Activated naive CD4-positive, alpha-beta T cell treated with anti-CD3 and anti-CD28 coated beads for 36 hours (primary cell): ENCODE results near the gene RAPGEF1. TPM values are rescaled to one million over a fixed set of nuclear protein-coding genes. Genes with fewer than 3 reads are reported as not detected.
"Not testable (repeated sequence)": the region's sequence is repeated elsewhere in the genome, so short reads cannot be mapped to it uniquely, and the experiment has no call there.

ENCODE experiments used
- CTCF ChIA-PET: fragments of 350-600 bp; sonication (Branson Sonifier 250); formaldehyde crosslinking; loops from one replicate; lab custom pipeline; 2021; ENCODE audit warnings: antibody characterized with exemption; lab: Charles Lee
- DNase-seq: peaks from one replicate; pipeline ENCODE4 v3.0.0-alpha.2; 2020
- H3K27ac Mint-ChIP-seq: one replicate; pipeline ENCODE4 v1.8.0; 2021; ENCODE audit warnings: mild to moderate bottlenecking, mixed read lengths
- H3K27me3 Mint-ChIP-seq: one replicate; pipeline ENCODE4 v1.8.0; 2021; ENCODE audit warnings: low read depth, mixed read lengths
- H3K36me3 Mint-ChIP-seq: one replicate; pipeline ENCODE4 v1.8.0; 2021; ENCODE audit warnings: low read depth, mixed read lengths
- H3K4me1 Mint-ChIP-seq: one replicate; pipeline ENCODE4 v1.8.0; 2021; ENCODE audit warnings: low read depth, mixed read lengths
- H3K4me3 Mint-ChIP-seq: one replicate; pipeline ENCODE4 v1.8.0; 2021; ENCODE audit warnings: mild to moderate bottlenecking, moderate library complexity, mixed read lengths
- H3K9me3 Mint-ChIP-seq: one replicate; pipeline ENCODE4 v1.8.0; 2021; ENCODE audit warnings: mixed read lengths
- intact Hi-C: fragments of 100-400 bp; cut with micrococcal nuclease; formaldehyde crosslinking; loops from one replicate; pipeline ENCODE4 v1.15.1; 2023
- total RNA-seq, 2 experiments: library from RNA; stranded (reverse); gene quantifications; one replicate each; pipeline ENCODE4 v1.2.3, GENCODE V29; 2021

The RAPGEF1 gene
- total RNA-seq, 2 experiments from 2014 or later, result 55.9 to 59.9 TPM

DNA sequence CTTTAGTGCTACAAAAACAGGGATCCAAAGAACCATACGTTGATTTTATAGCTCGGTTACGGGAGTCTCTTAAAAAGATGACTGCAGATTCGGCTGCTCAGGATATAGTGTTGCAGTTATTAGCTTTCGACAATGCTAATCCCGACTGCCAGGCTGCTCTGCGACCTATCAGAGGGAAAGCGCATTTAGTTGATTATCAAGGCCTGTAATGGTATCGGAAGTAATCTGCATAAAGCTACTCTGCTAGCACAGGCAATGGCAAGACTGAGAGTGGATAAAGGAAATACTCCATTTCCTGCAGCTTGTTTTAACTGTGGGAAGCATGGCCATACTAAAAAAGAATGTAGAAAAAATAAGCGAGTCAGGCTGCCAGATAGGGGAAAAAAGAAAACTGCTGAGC, 58.0 kb downstream of the RAPGEF1 start:
- intact Hi-C loops, H3K27me3 Mint-ChIP-seq, H3K36me3 Mint-ChIP-seq, H3K27ac Mint-ChIP-seq, DNase-seq, H3K4me3 Mint-ChIP-seq, H3K9me3 Mint-ChIP-seq: not testable (repeated sequence)
- CTCF ChIA-PET, result interaction anchor here (0.7 to 1.2 kb wide), 3 partner anchors 10 to 521 kb away, joined by 3 read pairs; no protein-coding TSS in a partner anchor
- peaks cover 52% of the 10 kb centered on the region for H3K4me1 Mint-ChIP-seq

DNA sequence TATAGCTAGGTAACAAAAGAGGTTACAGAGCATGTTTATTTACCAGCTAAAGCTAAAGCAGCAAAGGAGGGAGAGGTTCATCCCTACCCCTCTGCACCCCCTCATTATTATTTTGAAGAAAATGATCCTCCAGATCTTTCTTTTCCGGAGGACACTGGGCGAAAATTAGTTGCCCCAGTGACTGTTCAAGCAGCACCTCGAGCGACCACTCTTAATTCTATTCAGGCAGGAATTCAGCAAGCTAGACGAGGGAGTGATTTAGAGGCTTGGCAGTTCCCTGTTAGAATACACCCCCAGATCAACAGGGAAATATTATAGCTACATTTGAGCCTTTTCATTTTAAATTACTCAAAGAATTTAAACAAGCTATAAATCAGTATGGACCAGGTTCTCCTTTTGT, 58.8 kb downstream of the RAPGEF1 start:
- DNase-seq, intact Hi-C loops, H3K27me3 Mint-ChIP-seq, H3K36me3 Mint-ChIP-seq, H3K4me3 Mint-ChIP-seq, H3K27ac Mint-ChIP-seq, H3K9me3 Mint-ChIP-seq: not testable (repeated sequence)
- CTCF ChIA-PET, result interaction anchor here (0.8 to 1.2 kb wide), 3 partner anchors 9 to 17 kb away, joined by 3 read pairs; no protein-coding TSS in a partner anchor
- H3K4me1 Mint-ChIP-seq, result peaks cover 56% of the 10 kb centered on the region

DNA sequence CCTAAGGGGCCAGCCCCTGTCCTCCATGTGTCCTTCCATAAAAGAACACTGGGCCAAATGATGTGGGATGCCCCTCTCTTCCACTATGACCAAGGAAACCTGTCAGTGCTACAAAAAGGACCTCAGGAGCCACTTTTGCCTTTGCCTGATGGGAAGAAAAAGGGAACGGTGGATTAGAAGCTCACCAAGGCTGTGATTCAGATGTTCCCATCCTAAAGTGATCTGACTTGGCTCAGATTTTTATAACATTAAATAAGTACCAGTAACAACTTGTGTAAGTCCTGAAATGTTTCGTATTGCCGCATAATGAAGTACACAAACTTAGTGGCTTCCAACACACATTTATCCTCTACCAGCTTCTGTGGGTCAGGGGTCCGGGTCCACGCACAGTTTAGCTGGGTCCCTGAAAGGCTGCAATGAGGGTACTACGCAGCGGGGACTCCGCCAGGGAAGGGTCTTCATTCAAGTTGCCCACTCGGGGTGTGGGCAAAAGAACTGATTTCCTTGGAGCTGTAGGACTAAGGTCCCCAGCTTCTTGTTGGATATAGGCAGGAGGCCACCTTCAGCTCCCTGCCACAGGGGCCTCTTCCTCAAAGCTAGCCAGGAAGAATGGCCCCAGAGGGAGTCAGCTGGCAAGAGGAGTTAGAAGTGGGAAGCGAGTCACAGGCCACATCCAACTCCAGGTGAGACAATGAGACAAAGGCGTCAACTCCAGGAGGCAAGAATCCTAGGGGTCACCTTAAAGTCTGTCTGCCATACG, 60.4 kb downstream of the RAPGEF1 start:
- peaks cover 2% of the 10 kb centered on the region for H3K36me3 Mint-ChIP-seq
- CTCF ChIA-PET, result interaction anchor here (0.9 to 3.4 kb wide), 5 partner anchors 11 to 53 kb away, joined by 3 to 10 read pairs (median 3); no protein-coding TSS in a partner anchor
- H3K27me3 Mint-ChIP-seq, result no peaks in the 10 kb centered on the region
- H3K9me3 Mint-ChIP-seq, result no peaks in the 10 kb centered on the region
- H3K27ac Mint-ChIP-seq, result no peak overlapping the region
- no peak overlapping the region for H3K4me3 Mint-ChIP-seq
- H3K4me1 Mint-ChIP-seq, result peaks cover 67% of the 10 kb centered on the region
- intact Hi-C loops, result loop anchor here (2.0 kb wide), 1 partner anchor 29 kb away; no protein-coding TSS in a partner anchor
- no peak for DNase-seq

DNA sequence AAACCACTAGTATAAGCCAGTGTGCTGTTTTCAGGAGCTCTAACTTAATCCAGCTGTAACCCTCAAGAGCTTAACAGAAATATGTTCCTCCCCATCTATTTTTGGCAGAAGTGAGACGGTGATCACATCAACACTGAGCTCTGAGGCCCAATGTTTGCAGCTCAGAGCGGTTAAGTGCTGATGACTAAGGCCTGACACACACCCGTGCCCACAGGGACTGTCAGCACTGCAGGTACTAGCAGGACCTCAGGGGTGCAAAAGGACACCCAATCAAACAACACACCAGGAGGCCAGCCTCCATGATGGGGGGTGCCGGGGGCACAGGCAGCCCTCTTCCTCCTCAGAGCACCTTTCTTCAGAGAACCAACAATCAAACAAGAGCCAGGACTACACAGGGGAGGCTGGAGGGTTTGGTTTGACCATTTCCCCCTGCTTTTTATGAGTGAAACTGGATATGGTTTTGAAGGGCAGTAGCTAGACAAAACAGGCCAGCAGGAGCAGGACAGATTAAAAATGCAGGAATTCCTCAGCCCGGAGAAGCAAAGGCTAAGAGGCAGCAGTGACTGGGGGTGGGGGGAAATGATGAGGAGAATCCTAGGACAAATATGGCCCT, 61.3 kb downstream of the RAPGEF1 start:
- Mint-ChIP-seq H3K27ac (peak overlapping the region; percentile 93), H3K4me1 (peaks cover 67% of the 10 kb centered on the region), H3K36me3 (peaks cover 3% of the 10 kb centered on the region), H3K27me3 (no peaks in the 10 kb centered on the region), H3K4me3 (peak overlapping the region; percentile 55), H3K9me3 (no peaks in the 10 kb centered on the region)
- intact Hi-C loops, result loop anchor here (1.0 to 2.0 kb wide), 4 partner anchors 10 to 51 kb away; no protein-coding TSS in a partner anchor
- CTCF ChIA-PET, result interaction anchor here (0.8 to 3.4 kb wide), 7 partner anchors 10 to 61 kb away, joined by 3 to 18 read pairs (median 4); partner anchors contain the start of gene RAPGEF1
- DNase-seq, result peak; percentile 92

DNA sequence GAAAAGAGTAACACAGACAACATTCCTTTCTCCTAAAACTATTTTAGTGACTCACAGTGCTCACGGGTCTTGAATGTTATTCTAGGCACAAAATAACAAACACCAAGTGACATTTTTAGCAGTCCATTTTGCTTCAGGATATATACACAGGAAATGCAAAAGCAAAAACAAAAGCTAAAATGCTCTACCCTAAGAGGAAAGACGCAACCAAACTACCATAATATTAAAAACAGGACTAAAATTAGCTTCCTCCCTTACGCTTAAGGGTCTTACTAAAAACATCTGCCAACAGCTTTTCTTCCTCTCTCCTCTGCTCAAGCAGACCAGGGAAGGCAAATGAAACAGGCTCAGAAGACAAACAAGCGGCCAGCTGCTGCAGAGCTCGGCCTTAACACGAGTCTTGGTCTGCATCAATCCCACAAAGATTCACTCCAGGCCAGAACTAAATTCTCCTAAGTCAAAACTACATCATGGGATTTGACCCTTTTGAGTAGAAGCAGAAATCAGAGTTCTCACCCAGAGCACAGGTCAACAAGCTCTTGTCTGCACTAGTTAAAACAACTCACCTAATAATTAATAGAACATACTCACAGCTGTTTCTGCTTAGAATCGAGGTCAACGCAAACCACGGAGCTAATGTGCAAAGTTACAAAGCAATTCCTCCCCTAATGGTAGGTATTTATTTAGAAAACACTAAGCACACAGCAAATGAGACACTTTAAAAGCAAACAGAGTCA, 62.3 kb downstream of the RAPGEF1 start:
- intact Hi-C loops, result loop anchor here (1.0 to 2.0 kb wide), 4 partner anchors 9 to 52 kb away; no protein-coding TSS in a partner anchor
- H3K4me3 Mint-ChIP-seq, result peak overlapping the region; percentile 14
- CTCF ChIA-PET, result interaction anchor here (1.1 to 3.4 kb wide), 7 partner anchors 9 to 62 kb away, joined by 3 to 18 read pairs (median 4); partner anchors contain the start of gene RAPGEF1
- H3K4me1 Mint-ChIP-seq, result peaks cover 72% of the 10 kb centered on the region
- H3K27me3 Mint-ChIP-seq, result no peaks in the 10 kb centered on the region
- peak overlapping the region; percentile 93 for H3K27ac Mint-ChIP-seq
- H3K9me3 Mint-ChIP-seq, result no peaks in the 10 kb centered on the region
- no peak for DNase-seq
- peaks cover 3% of the 10 kb centered on the region for H3K36me3 Mint-ChIP-seq

DNA sequence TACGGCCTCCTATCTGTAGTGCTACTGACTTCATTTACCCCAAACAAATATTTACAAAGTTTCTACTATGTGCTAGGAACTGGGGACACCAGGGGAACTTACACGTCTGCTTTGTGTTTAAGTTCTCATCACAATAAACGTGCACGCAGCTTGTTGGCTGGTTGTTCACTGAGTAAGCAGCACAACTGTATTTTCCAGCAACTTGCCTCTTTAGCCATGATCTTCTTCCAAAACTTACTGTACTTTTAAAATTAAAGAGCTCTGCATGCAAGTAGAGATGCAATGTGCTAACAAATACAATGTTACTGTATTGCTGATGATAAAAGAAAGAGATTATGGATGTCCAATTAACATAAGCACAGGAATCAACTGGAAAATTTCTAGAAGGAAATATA, 62.8 kb downstream of the RAPGEF1 start:
- Mint-ChIP-seq H3K36me3 (peaks cover 3% of the 10 kb centered on the region), H3K27ac (no peak overlapping the region), H3K4me1 (peaks cover 74% of the 10 kb centered on the region), H3K9me3 (no peaks in the 10 kb centered on the region), H3K4me3 (no peak overlapping the region), H3K27me3 (no peaks in the 10 kb centered on the region)
- no peak for DNase-seq
- CTCF ChIA-PET, result interaction anchor here (1.1 to 3.4 kb wide), 5 partner anchors 9 to 62 kb away, joined by 3 to 18 read pairs (median 4); partner anchors contain the start of gene RAPGEF1
- intact Hi-C loops, result no loop called here

DNA sequence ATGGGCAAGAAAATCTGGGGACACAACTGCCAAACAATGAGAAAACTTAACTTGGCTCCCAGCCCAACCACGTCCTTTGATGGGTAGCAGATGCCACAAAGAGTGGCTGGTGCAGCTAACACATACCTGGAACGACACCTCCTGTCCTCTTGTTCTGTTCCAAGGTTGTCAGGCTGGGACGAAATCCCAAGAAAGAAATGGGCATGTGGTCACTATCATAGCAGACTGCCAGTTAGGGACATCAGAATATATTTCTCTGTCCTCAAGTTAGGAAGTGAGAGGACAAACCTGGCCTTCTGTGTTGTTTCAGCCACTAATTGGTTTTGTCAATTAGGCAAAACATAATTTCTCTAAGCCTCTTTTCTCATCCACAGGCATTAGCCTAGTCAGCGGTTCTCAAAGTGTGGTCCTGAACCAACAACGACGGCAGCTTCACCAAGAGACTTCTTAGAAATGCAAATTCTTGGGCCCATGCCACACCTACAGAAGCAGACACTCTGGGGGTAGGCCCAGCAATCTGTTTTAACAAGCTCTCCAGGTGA, 63.4 kb downstream of the RAPGEF1 start:
- intact Hi-C loops, result no loop called here
- CTCF ChIA-PET, result interaction anchor here (1.3 to 3.4 kb wide), 4 partner anchors 9 to 63 kb away, joined by 4 to 18 read pairs (median 7); partner anchors contain the start of gene RAPGEF1
- Mint-ChIP-seq H3K27me3 (no peaks in the 10 kb centered on the region), H3K27ac (no peak overlapping the region), H3K4me1 (peaks cover 79% of the 10 kb centered on the region), H3K4me3 (no peak overlapping the region), H3K36me3 (peaks cover 3% of the 10 kb centered on the region), H3K9me3 (no peaks in the 10 kb centered on the region)
- DNase-seq, result peak; percentile 70

DNA sequence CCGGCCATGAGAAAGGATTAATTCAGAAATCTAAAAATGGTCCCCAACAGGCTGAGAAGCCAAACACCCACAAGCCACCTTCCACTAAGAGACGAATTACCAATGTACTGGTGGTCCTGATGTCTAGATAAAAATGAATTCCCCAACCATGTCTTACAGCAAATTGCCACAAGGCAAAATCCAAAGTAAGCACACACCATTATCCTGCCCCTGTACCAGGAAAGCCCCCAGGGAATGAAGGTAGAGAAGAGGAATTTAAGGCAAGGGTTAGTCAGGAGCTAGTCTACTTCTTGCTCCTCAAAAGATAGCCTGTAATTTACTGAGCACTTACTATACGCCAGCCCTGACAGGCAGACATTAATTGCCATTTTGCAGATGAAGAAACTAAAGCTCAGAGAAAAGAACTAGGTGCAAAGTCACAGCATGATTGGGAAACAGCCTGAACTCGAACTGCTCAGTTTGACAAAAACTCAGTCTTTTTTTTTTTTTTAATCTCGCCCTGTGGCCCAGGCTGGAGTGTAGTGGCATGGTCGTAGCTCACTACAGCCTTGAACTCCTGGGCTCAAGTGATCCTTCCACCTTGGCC, 64.3 kb downstream of the RAPGEF1 start:
- peaks cover 3% of the 10 kb centered on the region for H3K36me3 Mint-ChIP-seq
- H3K27me3 Mint-ChIP-seq, result no peaks in the 10 kb centered on the region
- H3K4me3 Mint-ChIP-seq, result no peak overlapping the region
- intact Hi-C loops, result no loop called here
- no peaks in the 10 kb centered on the region for H3K9me3 Mint-ChIP-seq
- peaks cover 85% of the 10 kb centered on the region for H3K4me1 Mint-ChIP-seq
- DNase-seq, result no peak
- H3K27ac Mint-ChIP-seq, result no peak overlapping the region
- CTCF ChIA-PET, result interaction anchor here (0.6 to 1.0 kb wide), 2 partner anchors 8 to 22 kb away, joined by 4 to 5 read pairs; no protein-coding TSS in a partner anchor

DNA sequence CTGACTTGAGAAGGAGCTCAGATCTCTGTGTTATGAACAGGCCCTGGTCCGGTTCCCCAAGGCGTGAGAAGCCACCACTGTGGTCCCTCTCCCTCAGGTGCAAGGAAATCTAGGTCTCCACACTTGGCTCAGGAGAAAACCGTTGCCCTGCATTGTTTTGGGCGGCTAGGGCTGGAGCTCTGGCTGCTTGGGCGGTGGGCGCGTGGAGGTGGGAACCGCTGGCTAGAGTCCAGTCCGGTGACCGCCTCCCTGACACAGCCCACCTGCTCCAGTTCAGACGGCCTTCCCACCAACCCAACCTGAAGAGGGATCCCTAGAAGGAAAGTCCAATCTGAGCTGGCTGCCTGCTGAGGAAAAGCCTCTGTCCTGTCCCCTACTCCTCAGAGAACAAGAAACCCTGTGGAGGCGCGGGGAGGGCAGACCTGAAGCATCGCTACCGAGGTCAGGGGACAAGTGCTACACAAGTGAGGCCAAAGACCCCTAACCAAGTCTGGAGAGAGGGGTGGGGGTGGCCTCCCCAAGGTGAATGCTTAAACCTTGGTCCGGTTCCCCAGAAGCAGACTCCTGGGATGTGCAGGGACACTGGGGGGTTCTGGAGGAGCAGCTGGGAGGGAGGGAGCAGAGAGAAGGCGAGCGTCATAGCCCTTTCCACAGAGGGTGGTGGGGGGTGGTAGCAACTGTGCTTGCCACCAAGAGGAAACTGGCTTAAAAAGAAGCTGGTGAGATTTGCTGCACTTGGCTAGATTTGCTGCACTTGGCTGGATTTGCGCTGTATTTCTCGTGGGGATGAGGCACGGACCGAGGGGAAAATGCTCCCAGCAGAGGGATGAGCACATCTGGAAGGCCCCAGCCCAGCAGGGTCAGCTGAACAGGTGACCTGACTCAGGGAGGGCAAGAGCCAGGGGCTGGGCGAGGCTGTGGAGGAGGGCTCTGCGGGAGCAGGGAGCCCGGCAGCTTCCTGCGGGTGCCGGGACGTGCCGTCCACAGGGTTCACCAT, 65.2 kb downstream of the RAPGEF1 start:
- no peak for DNase-seq
- H3K4me3 Mint-ChIP-seq, result no peak overlapping the region
- intact Hi-C loops, result no loop called here
- H3K36me3 Mint-ChIP-seq, result peaks cover 3% of the 10 kb centered on the region
- no peaks in the 10 kb centered on the region for H3K9me3 Mint-ChIP-seq
- peaks cover 86% of the 10 kb centered on the region for H3K4me1 Mint-ChIP-seq
- H3K27ac Mint-ChIP-seq, result no peak overlapping the region
- no peaks in the 10 kb centered on the region for H3K27me3 Mint-ChIP-seq
- CTCF ChIA-PET, result interaction anchor here (0.6 to 1.0 kb wide), 2 partner anchors 8 to 23 kb away, joined by 4 to 5 read pairs; no protein-coding TSS in a partner anchor

DNA sequence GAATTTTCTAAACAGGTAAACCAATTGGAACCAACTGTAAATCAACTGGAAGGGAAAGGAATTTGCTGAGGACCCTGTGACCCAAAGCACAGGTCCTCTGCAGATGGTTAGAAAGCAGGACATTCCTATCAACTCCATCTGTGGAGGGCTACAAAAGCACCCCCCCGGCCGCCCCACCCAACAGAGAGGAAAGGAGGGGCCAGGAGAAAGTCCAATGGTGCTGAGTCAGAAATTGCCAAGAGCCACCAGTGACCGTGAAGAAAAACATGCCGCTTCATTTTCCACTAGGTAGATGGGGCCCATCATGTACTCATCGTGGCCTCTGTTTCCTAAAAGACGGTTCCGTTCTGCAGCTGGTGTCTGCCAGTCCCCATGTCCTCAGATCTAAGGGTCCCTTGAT, 66.3 kb downstream of the RAPGEF1 start:
- CTCF ChIA-PET, result no interaction called here

More for the DNA sequence above, 66.3 kb downstream of the RAPGEF1 start:
- intact Hi-C loops, result no loop called here
- H3K4me1 Mint-ChIP-seq, result peaks cover 86% of the 10 kb centered on the region
- no peak for DNase-seq
- no peak overlapping the region for H3K27ac Mint-ChIP-seq
- no peaks in the 10 kb centered on the region for H3K9me3 Mint-ChIP-seq
- H3K4me3 Mint-ChIP-seq, result no peak overlapping the region
- H3K36me3 Mint-ChIP-seq, result peaks cover 3% of the 10 kb centered on the region
- no peaks in the 10 kb centered on the region for H3K27me3 Mint-ChIP-seq
